GM18873 (cell line): ENCODE data around the gene AQP3.

Source experiments
- ATAC-seq: cut with Tn5 transposase; IDR thresholded peaks from one replicate; pipeline ENCODE4 v1.9.1; 2021; ENCODE audit warnings: mild to moderate bottlenecking, moderate library complexity, moderate number of reproducible peaks; ENCODE audit not compliant: unreplicated experiment, low FRiP score

Gene AQP3

GRCh38 chr9:33445389-33446239 lies 1.8 kb downstream of the AQP3 start:
- ATAC-seq = no peak

GRCh38 chr9:33443464-33444154 lies 3.8 kb downstream of the AQP3 start:
- no peak for ATAC-seq

- no peak for ATAC-seq
These were observed 4.3 kb downstream of the AQP3 start for GRCh38 chr9:33443047-33443446.

- no peak for ATAC-seq
These were observed 5.3 kb downstream of the AQP3 start for GRCh38 chr9:33442125-33442524.

GRCh38 chr9:33440609-33441008 lies 6.8 kb downstream of the AQP3 start:
- ATAC-seq = no peak

GRCh38 chr9:33440204-33440603 lies 7.2 kb downstream of the AQP3 start:
- no peak for ATAC-seq

GRCh38 chr9:33439731-33440130 lies 7.7 kb downstream of the AQP3 start:
- ATAC-seq = no peak

- ATAC-seq = no peak
These were observed 8.3 kb downstream of the AQP3 start for GRCh38 chr9:33438926-33439680.

GRCh38 chr9:33437898-33438297 lies 9.5 kb downstream of the AQP3 start:
- no peak for ATAC-seq

GRCh38 chr9:33437205-33437604 lies 10.2 kb downstream of the AQP3 start:
- ATAC-seq = no peak

GRCh38 chr9:33436445-33436844 lies 10.9 kb downstream of the AQP3 start:
- no peak for ATAC-seq

- ATAC-seq = no peak
These were observed 11.5 kb downstream of the AQP3 start for GRCh38 chr9:33435821-33436277.

- ATAC-seq = no peak
These were observed 12.9 kb downstream of the AQP3 start for GRCh38 chr9:33434317-33435105.

GRCh38 chr9:33433871-33434270 lies 13.5 kb downstream of the AQP3 start:
- ATAC-seq = no peak

GRCh38 chr9:33431420-33431819 lies 16.0 kb downstream of the AQP3 start:
- no peak for ATAC-seq

GRCh38 chr9:33430942-33431341 lies 16.5 kb downstream of the AQP3 start:
- ATAC-seq = no peak

- no peak for ATAC-seq
These were observed 18.0 kb downstream of the AQP3 start for GRCh38 chr9:33429256-33429985.

GRCh38 chr9:33426843-33427293 lies 20.5 kb downstream of the AQP3 start:
- ATAC-seq = no peak

GRCh38 chr9:33425128-33425533 lies 22.3 kb downstream of the AQP3 start:
- ATAC-seq = no peak
